Measurements from ENCODE around the gene C2CD2. TPM values are rescaled to one million over a fixed set of nuclear protein-coding genes. Genes with fewer than 3 reads are reported as not detected.

The C2CD2 gene
- total and polyA plus RNA-seq, 10 of the 15 experiments (the other 5 are each of a cell fraction or from before 2014, with no cell fraction given): 2.2 to 30.9 (median 9.9) TPM

- Histone ChIP-seq H3K27me3 (replicated peaks in 1 of 2; ENCODE audit: control insufficient read depth in 2 of 2, insufficient read depth in 2 of 2, low read length in 1 of 2) (peaks cover 2% of the 10 kb centered on the region in 2 experiments; a peak in 3 of 4 replicates), H3K27ac (ENCODE audit: control insufficient read depth, insufficient read depth) (no peak overlapping the region), H3K9me3 (replicated peaks; ENCODE audit: control insufficient read depth, insufficient read depth, low read length) (no peaks in the 10 kb centered on the region), H2AFZ (ENCODE audit: control insufficient read depth, low read depth, low read length) (no peak overlapping the region), H3K79me2 (ENCODE audit: control insufficient read depth, insufficient read depth, low read length) (no peaks in the 10 kb centered on the region), H3K4me1 (ENCODE audit: control insufficient read depth, insufficient read depth, low read length) (peaks cover 8% of the 10 kb centered on the region), H3K36me3 (ENCODE audit: control insufficient read depth in 2 of 2, insufficient read depth in 2 of 2, low read length in 1 of 2) (no peaks in the 10 kb centered on the region), H3K9ac (ENCODE audit: control insufficient read depth, insufficient read depth, low read length) (no peak overlapping the region), H4K20me1 (ENCODE audit: control insufficient read depth, insufficient read depth) (no peaks in the 10 kb centered on the region), H3K4me3 (no peak overlapping the region), H3K4me2 (ENCODE audit: control insufficient read depth, insufficient read depth) (no peak overlapping the region)
- DNase-seq (ENCODE audit: low read depth, low spot score): no peak
- ATAC-seq: no peak
- intact Hi-C loops (cut with micrococcal nuclease; ENCODE audit: unreplicated experiment) (no loop called here), in situ Hi-C loops (cut with MboI) (no loop called here)
- no peak for FAIRE-seq
- ChIA-PET CTCF (interaction anchor here (1.2 kb wide), 2 partner anchors 38 to 147 kb away, joined by 4 read pairs; no protein-coding TSS in a partner anchor), RAD21 (ENCODE audit: unreplicated experiment) (no interaction called here), SMC1A (ENCODE audit: uncharacterized antibody, unreplicated experiment) (interaction anchor here (0.6 to 1.4 kb wide), 2 partner anchors 39 to 156 kb away, joined by 3 to 5 read pairs; no protein-coding TSS in a partner anchor), POLR2A (interaction anchor here (0.6 kb wide), 1 partner anchor 42 kb away, joined by 3 read pairs; no protein-coding TSS in a partner anchor)
- TF ChIP-seq NRF1 (conservative IDR thresholded peaks at IDR 0.05; ENCODE audit: low read depth, low read length) (no peak), NBN (IDR thresholded peaks at IDR 0.05) (no peak), SREBF1 (IDR thresholded peaks at IDR 0.05; ENCODE audit: low read length) (no peak), SMAD5 (IDR thresholded peaks at IDR 0.05; ENCODE audit: low read depth) (no peak), LARP7 (IDR thresholded peaks at IDR 0.05) (no peak), ZBTB4 (CRISPR knock-in tag; IDR thresholded peaks at IDR 0.05) (no peak), PAX8 (IDR thresholded peaks at IDR 0.05) (no peak), JUND (IDR thresholded peaks at IDR 0.05; ENCODE audit: low read depth, low read length) (no peak), ZBED1 (IDR thresholded peaks at IDR 0.05; ENCODE audit: borderline replicate concordance) (no peak), ZNF274 (IDR thresholded peaks at IDR 0.05; ENCODE audit: insufficient read depth, insufficient read length) (no peak), ZNF207 (IDR thresholded peaks at IDR 0.05; ENCODE audit: borderline replicate concordance) (no peak), SIN3A (IDR thresholded peaks at IDR 0.05; ENCODE audit: low read depth, low read length) (no peak), ELK1 (IDR thresholded peaks at IDR 0.05; ENCODE audit: low read depth, low read length) (no peak)
- 51% methylated on average over 14 of the region's 14 CpGs for WGBS (ENCODE audit: insufficient coverage, insufficient replicate concordance, low lambda C conversion rate, missing lambda C conversion rate)
- BruUV-seq (replicated peaks): no TSS peak
Measured at GRCh38 chr21:41961282-41961701, 7.5 kb upstream of the C2CD2 start.

Measured in GM12878 (cell line).